Stimulated activated CD4-positive, alpha-beta T cell treated with anti-CD3 and anti-CD28 coated beads, Interleukin-1b, Interleukin-23, amount 100 ng/mL, for 24 hours (primary cell): ENCODE measurements around the gene GUK1.
"Not testable (repeated sequence)": the region's sequence is repeated elsewhere in the genome, so short reads cannot be mapped to it uniquely, and the experiment has no call there.

Source experiments
- DNase-seq, 4 experiments: peaks; one replicate each; pipeline ENCODE4 v3.0.0-alpha.2; 2020; ENCODE audit warnings: low read depth in 4 of 4, low spot score in 1 of 4

GUK1 gene

GRCh38 chr1:228161866-228162265, 21.8 kb downstream of the GUK1 start:
- no peak for DNase-seq

GRCh38 chr1:228162286-228163006, 22.4 kb downstream of the GUK1 start:
- no peak for DNase-seq

GRCh38 chr1:228163007-228163753, 23.1 kb downstream of the GUK1 start:
- DNase-seq, result no peak

- DNase-seq, result no peak
Observed at GRCh38 chr1:228163776-228164519, 23.9 kb downstream of the GUK1 start.

- DNase-seq, result no peak
Observed at GRCh38 chr1:228164561-228165371, 24.7 kb downstream of the GUK1 start.

GRCh38 chr1:228165372-228166169, 25.5 kb downstream of the GUK1 start, which contains the start of gene IBA57:
Gene IBA57, plus strand, starts transcription at chr1:228165804. Its CDS starts 13 bp downstream, at chr1:228165817.
- peak; percentile 98 to 99 (median 99) for DNase-seq

GRCh38 chr1:228166170-228166936, 26.3 kb downstream of the GUK1 start:
- DNase-seq, result peak in 2 of 4 experiments; percentile 29 to 31

GRCh38 chr1:228168563-228169270, 28.6 kb downstream of the GUK1 start:
- DNase-seq, result no peak

GRCh38 chr1:228169345-228169744, 29.3 kb downstream of the GUK1 start:
- DNase-seq, result no peak

GRCh38 chr1:228170666-228171065, 30.6 kb downstream of the GUK1 start:
- no peak for DNase-seq

GRCh38 chr1:228171221-228171891, 31.3 kb downstream of the GUK1 start:
- DNase-seq, result no peak

- DNase-seq, result no peak
Observed at GRCh38 chr1:228172591-228173527, 32.8 kb downstream of the GUK1 start.

GRCh38 chr1:228173528-228174481, 33.7 kb downstream of the GUK1 start:
- DNase-seq, result not testable (repeated sequence)

GRCh38 chr1:228174482-228175315, 34.6 kb downstream of the GUK1 start:
- DNase-seq, result no peak
